ENCODE results near the gene CELA2A.

CELA2A gene

GRCh38 chr1:15456313-15456954 lies at the start of gene CELA2A:
Gene CELA2A, plus strand, starts transcription at chr1:15456732. Its CDS starts 22 bp downstream, at chr1:15456754.
- TF ChIP-seq, protein P1, sequence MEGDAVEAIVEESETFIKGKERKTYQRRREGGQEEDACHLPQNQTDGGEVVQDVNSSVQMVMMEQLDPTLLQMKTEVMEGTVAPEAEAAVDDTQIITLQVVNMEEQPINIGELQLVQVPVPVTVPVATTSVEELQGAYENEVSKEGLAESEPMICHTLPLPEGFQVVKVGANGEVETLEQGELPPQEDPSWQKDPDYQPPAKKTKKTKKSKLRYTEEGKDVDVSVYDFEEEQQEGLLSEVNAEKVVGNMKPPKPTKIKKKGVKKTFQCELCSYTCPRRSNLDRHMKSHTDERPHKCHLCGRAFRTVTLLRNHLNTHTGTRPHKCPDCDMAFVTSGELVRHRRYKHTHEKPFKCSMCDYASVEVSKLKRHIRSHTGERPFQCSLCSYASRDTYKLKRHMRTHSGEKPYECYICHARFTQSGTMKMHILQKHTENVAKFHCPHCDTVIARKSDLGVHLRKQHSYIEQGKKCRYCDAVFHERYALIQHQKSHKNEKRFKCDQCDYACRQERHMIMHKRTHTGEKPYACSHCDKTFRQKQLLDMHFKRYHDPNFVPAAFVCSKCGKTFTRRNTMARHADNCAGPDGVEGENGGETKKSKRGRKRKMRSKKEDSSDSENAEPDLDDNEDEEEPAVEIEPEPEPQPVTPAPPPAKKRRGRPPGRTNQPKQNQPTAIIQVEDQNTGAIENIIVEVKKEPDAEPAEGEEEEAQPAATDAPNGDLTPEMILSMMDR (IDR thresholded peaks at IDR 0.05; ENCODE audit: borderline replicate concordance, control extremely low read depth, extremely low read depth, insufficient read depth, missing control alignments): no peak
- in situ Hi-C loops (cut with MboI; ENCODE audit: low sequenced_read_pairs, unreplicated experiment): no loop called here

DNA sequence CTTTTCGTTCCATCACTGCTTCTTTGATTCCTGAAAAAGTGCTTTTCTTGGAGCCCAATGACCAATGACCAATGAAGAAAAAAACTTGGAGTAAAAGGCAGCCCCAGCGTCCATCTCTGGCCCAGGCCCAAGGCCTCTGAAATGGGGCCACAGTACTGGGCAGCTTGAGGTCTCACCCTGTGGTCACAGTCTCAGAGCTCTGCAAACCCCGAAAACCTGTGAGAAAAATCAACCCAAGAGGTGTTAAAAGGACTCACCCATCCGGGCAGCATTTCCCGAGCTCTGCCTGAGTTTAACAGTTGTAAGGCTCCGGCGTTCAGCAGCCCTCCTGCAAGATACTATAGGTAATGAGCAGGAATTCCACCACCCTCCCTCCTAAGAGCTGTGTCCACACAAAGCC lies 49.0 kb upstream of the CELA2A start:
- TF ChIP-seq, protein P1 (IDR thresholded peaks at IDR 0.05; ENCODE audit: borderline replicate concordance, control extremely low read depth, extremely low read depth, insufficient read depth, missing control alignments): no peak
- DNase-seq (ENCODE audit: low spot score): no peak
- in situ Hi-C loops (cut with MboI; ENCODE audit: low sequenced_read_pairs, unreplicated experiment): no loop called here

More at GRCh38 chr1:15456313-15456954, at the start of gene CELA2A:
- DNase-seq (ENCODE audit: low spot score): no peak

DNA sequence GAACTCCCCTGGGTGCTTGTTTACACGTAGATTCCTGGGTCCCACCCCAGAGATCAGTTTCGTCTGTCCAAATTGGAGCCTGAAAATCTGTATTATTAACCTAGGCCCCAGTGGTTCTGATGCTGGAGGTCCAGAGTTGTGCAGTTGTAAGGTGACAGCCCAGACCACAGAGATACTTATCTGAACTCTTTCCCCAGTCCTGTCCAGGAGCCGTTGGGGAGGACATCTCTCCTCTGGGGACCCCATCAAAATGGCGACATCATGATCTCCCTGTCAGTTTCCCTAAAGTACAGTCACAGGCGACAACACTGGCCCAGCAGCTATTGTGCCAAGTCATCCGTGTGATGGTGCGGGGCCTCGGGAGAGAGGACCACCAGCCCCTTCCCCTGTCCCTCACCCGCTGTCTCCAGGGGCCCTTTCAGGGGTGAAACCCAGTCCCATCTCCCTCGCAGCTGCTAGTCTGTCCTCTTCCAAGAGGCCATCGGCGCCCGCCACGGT lies 47.6 kb upstream of the CELA2A start:
- in situ Hi-C loops (cut with MboI; ENCODE audit: low sequenced_read_pairs, unreplicated experiment): no loop called here
- TF ChIP-seq, protein P1 (IDR thresholded peaks at IDR 0.05; ENCODE audit: borderline replicate concordance, control extremely low read depth, extremely low read depth, insufficient read depth, missing control alignments): no peak
- DNase-seq (ENCODE audit: low spot score): no peak

GRCh38 chr1:15409388-15410222 lies 46.9 kb upstream of the CELA2A start, which contains the start of gene EFHD2:
Gene EFHD2, plus strand, starts transcription at chr1:15409888. Its CDS starts 84 bp downstream, at chr1:15409972.
- in situ Hi-C loops (cut with MboI; ENCODE audit: low sequenced_read_pairs, unreplicated experiment): no loop called here
- DNase-seq (ENCODE audit: low spot score): peak; percentile 95
- TF ChIP-seq, protein P1 (IDR thresholded peaks at IDR 0.05; ENCODE audit: borderline replicate concordance, control extremely low read depth, extremely low read depth, insufficient read depth, missing control alignments): no peak

GRCh38 chr1:15410223-15410883 lies 46.2 kb upstream of the CELA2A start:
- in situ Hi-C loops (cut with MboI; ENCODE audit: low sequenced_read_pairs, unreplicated experiment): no loop called here
- peak; percentile 43 for DNase-seq (ENCODE audit: low spot score)
- TF ChIP-seq, protein P1 (IDR thresholded peaks at IDR 0.05; ENCODE audit: borderline replicate concordance, control extremely low read depth, extremely low read depth, insufficient read depth, missing control alignments): no peak

- TF ChIP-seq, protein P1 (IDR thresholded peaks at IDR 0.05; ENCODE audit: borderline replicate concordance, control extremely low read depth, extremely low read depth, insufficient read depth, missing control alignments): no peak
- no peak for DNase-seq (ENCODE audit: low spot score)
- in situ Hi-C loops (cut with MboI; ENCODE audit: low sequenced_read_pairs, unreplicated experiment): no loop called here
Measured at GRCh38 chr1:15410884-15411245, 45.7 kb upstream of the CELA2A start.
